Neural cell (in vitro differentiated cells): Measurements from ENCODE around the gene USP48. TPM values are rescaled to one million over a fixed set of nuclear protein-coding genes. Genes with fewer than 3 reads are reported as not detected.
"Not testable (repeated sequence)": the region's sequence is repeated elsewhere in the genome, so short reads cannot be mapped to it uniquely, and the experiment has no call there.

ENCODE experiments used
- H2AFZ ChIP-seq: fragments of 200-600, 300-800 bp; sonication (generic), shearing (Covaris generic); 2 replicates; pipeline ENCODE4 v1.6.0; 2014; ENCODE audit warnings: low read depth, mild to moderate bottlenecking, antibody characterized with exemption, low read length, moderate library complexity
- H3F3A ChIP-seq: fragments of 200-600 bp; shearing (Covaris generic); 2 replicates; pipeline ENCODE4 v1.6.1; 2016; ENCODE audit warnings: mild to moderate bottlenecking, moderate library complexity, mixed read lengths, antibody characterized with exemption, low read length; ENCODE audit not compliant: insufficient read depth, poor library complexity, severe bottlenecking
- H3K27ac ChIP-seq: fragments of 200-600, 300-800 bp; sonication (generic), shearing (Covaris generic); 2 replicates; pipeline ENCODE4 v1.5.1; 2014; ENCODE audit warnings: mild to moderate bottlenecking, low read length, moderate library complexity
- H3K27me3 ChIP-seq: fragments of 300-800, 200-600 bp; sonication (generic), shearing (Covaris generic); 2 replicates; pipeline ENCODE4 v1.6.0; 2014; ENCODE audit warnings: mild to moderate bottlenecking, low read depth, low read length, moderate library complexity; ENCODE audit not compliant: insufficient read depth
- H3K36me3 ChIP-seq: fragments of 300-800, 200-600 bp; sonication (generic), shearing (Covaris generic); 2 replicates; pipeline ENCODE4 v1.5.1; 2014; ENCODE audit warnings: mild to moderate bottlenecking, antibody characterized with exemption, low read length, moderate library complexity; ENCODE audit not compliant: insufficient read depth
- H3K4me2 ChIP-seq: fragments of 300-800, 200-600 bp; sonication (generic), shearing (Covaris generic); 2 replicates; pipeline ENCODE4 v1.6.0; 2014; ENCODE audit warnings: mild to moderate bottlenecking, low read length
- H3K4me3 ChIP-seq: fragments of 300-800, 200-600 bp; sonication (generic), shearing (Covaris generic); 2 replicates; pipeline ENCODE4 v1.5.1; 2014; ENCODE audit warnings: mild to moderate bottlenecking, low read length, moderate library complexity
- H3K79me2 ChIP-seq: fragments of 200-600 bp; shearing (Covaris generic); replicated peaks from 2 replicates; pipeline ENCODE4 v1.6.0; 2014; ENCODE audit warnings: mild to moderate bottlenecking, low read length, moderate library complexity; ENCODE audit not compliant: insufficient read depth
- H3K9ac ChIP-seq: fragments of 300-800, 200-600 bp; sonication (generic), shearing (Covaris generic); 2 replicates; pipeline ENCODE4 v1.6.1; 2016; ENCODE audit warnings: mild to moderate bottlenecking, low read length, mixed read lengths
- H3K9me2 ChIP-seq: fragments of 200-600 bp; shearing (Covaris generic); 2 replicates; pipeline ENCODE4 v1.6.1; 2016; ENCODE audit warnings: mild to moderate bottlenecking, low read length, mixed read lengths; ENCODE audit not compliant: insufficient read depth
- H3K9me3 ChIP-seq: fragments of 200-600, 300-800 bp; sonication (generic), shearing (Covaris generic); 2 replicates; pipeline ENCODE4 v1.6.1; 2016; ENCODE audit warnings: mild to moderate bottlenecking, mixed run types, low read length, moderate library complexity, mixed read lengths
- H4K20me1 ChIP-seq: fragments of 200-600 bp; shearing (Covaris generic); 2 replicates; pipeline ENCODE4 v1.6.1; 2016; ENCODE audit warnings: mild to moderate bottlenecking, mixed run types; ENCODE audit not compliant: insufficient read depth
- CTCF ChIP-seq: fragments of 450-650 bp; IDR thresholded peaks from 2 replicates; pipeline ENCODE4 v1.5.1; 2014; ENCODE audit warnings: antibody characterized with exemption, mild to moderate bottlenecking, moderate library complexity; ENCODE audit not compliant: poor library complexity, severe bottlenecking
- EP300 ChIP-seq: fragments of 450-650 bp; conservative IDR thresholded peaks from 2 replicates; pipeline ENCODE4 v1.6.1; 2014; ENCODE audit warnings: antibody characterized with exemption, mild to moderate bottlenecking, moderate library complexity; ENCODE audit not compliant: poor library complexity, severe bottlenecking
- EZH2 ChIP-seq: fragments of 200-600, 300-800 bp; shearing (Covaris generic), sonication (generic); IDR thresholded peaks from 2 replicates; pipeline ENCODE4 v1.6.1; 2014; ENCODE audit warnings: antibody characterized with exemption, low read length, borderline replicate concordance, mild to moderate bottlenecking; ENCODE audit not compliant: insufficient read depth, poor library complexity, severe bottlenecking
- MXI1 ChIP-seq: fragments of 450-650 bp; conservative IDR thresholded peaks from 2 replicates; pipeline ENCODE4 v1.6.1; 2014; ENCODE audit warnings: antibody characterized with exemption, mild to moderate bottlenecking; ENCODE audit not compliant: poor library complexity, severe bottlenecking
- POLR2AphosphoS5 ChIP-seq: IDR thresholded peaks from 2 replicates; pipeline ENCODE4 v1.6.1; 2012
- RAD21 ChIP-seq: fragments of 450-650 bp; conservative IDR thresholded peaks from 2 replicates; pipeline ENCODE4 v1.6.1; 2014; ENCODE audit warnings: antibody characterized with exemption, mild to moderate bottlenecking, moderate library complexity
- REST ChIP-seq: IDR thresholded peaks from 2 replicates; pipeline ENCODE4 v1.6.1; 2012; ENCODE audit warnings: borderline replicate concordance
- SMC3 ChIP-seq: fragments of 450-650 bp; conservative IDR thresholded peaks from 2 replicates; pipeline ENCODE4 v1.6.1; 2014; ENCODE audit warnings: antibody characterized with exemption, mild to moderate bottlenecking, moderate library complexity; ENCODE audit not compliant: poor library complexity
- TAF1 ChIP-seq: IDR thresholded peaks from 2 replicates; pipeline ENCODE4 v1.6.1; 2012; ENCODE audit warnings: low read depth
- polyA plus RNA-seq: library from polyadenylated mRNA; depleted of rRNA; stranded (reverse); fragments of >200 nt; gene quantifications from 2 replicates; pipeline ENCODE4 v1.2.3, GENCODE V29; 2014

USP48 gene
- polyA plus RNA-seq, 1 donor from 2014 or later = 67.2 TPM

GRCh38 chr1:21773585-21773984 lies 9.4 kb downstream of the USP48 start:
- Histone ChIP-seq H3K9me3 (no peaks in the 10 kb centered on the region), H4K20me1 (no peaks in the 10 kb centered on the region)

GRCh38 chr1:21771672-21772071 lies 11.3 kb downstream of the USP48 start:
- not testable (repeated sequence) for H3K27me3 ChIP-seq, H4K20me1 ChIP-seq, H2AFZ ChIP-seq, H3K4me3 ChIP-seq, H3F3A ChIP-seq, H3K36me3 ChIP-seq, H3K9me2 ChIP-seq, H3K9ac ChIP-seq, H3K27ac ChIP-seq, H3K9me3 ChIP-seq, H3K4me2 ChIP-seq
- peaks cover 29% of the 10 kb centered on the region for H3K79me2 ChIP-seq

More at GRCh38 chr1:21773585-21773984, 9.4 kb downstream of the USP48 start:
- H3K4me3 ChIP-seq = no peak overlapping the region
- H2AFZ ChIP-seq = no peak overlapping the region
- no peaks in the 10 kb centered on the region for H3K36me3 ChIP-seq
- H3K9ac ChIP-seq = no peak overlapping the region
- no peaks in the 10 kb centered on the region for H3F3A ChIP-seq
- no peaks in the 10 kb centered on the region for H3K9me2 ChIP-seq
- TF ChIP-seq MXI1 (no peak), RAD21 (no peak), TAF1 (no peak), CTCF (no peak), EZH2 (no peak), EP300 (no peak), POLR2AphosphoS5 (no peak), SMC3 (no peak), REST (no peak)
- peaks cover 38% of the 10 kb centered on the region for H3K79me2 ChIP-seq
- H3K27me3 ChIP-seq = no peaks in the 10 kb centered on the region
- H3K27ac ChIP-seq = no peak overlapping the region
- H3K4me2 ChIP-seq = no peak overlapping the region

- peaks cover 32% of the 10 kb centered on the region for H3K79me2 ChIP-seq
- not testable (repeated sequence) for H3K9ac ChIP-seq, H3K27ac ChIP-seq, H2AFZ ChIP-seq, H3K36me3 ChIP-seq, H3K9me2 ChIP-seq, H3K9me3 ChIP-seq, H3F3A ChIP-seq, H3K4me2 ChIP-seq, H4K20me1 ChIP-seq, H3K4me3 ChIP-seq, H3K27me3 ChIP-seq
These were observed 12.3 kb downstream of the USP48 start for GRCh38 chr1:21770602-21771001.
